Measurements from ENCODE around the gene DDX25.
"Not testable (repeated sequence)": the region's sequence is repeated elsewhere in the genome, so short reads cannot be mapped to it uniquely, and the experiment has no call there.

Gene DDX25

DNA sequence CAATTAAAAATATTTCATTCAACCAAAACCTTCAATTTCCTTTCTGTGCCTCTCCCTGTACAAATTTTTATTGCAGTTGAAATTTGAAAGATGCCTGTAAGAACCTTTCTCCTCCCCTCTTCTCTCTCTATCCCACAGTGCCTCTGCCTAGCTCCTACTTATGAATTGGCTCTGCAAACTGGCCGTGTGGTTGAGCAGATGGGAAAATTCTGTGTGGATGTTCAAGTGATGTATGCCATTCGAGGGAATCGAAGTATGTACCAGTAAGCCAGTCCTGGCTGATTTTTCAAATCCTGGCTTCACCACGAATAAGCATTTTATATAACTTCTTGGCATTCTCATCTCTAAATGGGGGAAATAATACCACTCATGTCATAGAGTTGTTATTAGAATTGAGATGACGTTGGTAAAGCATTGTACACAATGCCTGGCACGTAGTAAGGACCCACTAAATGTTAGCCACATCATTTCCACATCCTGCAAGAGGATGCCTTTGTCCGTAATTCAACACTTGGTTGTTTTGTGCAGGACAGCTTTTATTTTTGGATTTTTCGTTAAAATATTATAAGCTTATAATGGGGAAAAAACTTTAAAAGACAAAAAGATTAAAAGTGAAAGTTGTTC, 6.0 kb downstream of the DDX25 start:
- no peak for DNase-seq

GRCh38 chr11:125914601-125915000, 10.3 kb downstream of the DDX25 start:
- DNase-seq, result not testable (repeated sequence)

GRCh38 chr11:125916683-125917347, 12.5 kb downstream of the DDX25 start:
- no peak for DNase-seq

DNA sequence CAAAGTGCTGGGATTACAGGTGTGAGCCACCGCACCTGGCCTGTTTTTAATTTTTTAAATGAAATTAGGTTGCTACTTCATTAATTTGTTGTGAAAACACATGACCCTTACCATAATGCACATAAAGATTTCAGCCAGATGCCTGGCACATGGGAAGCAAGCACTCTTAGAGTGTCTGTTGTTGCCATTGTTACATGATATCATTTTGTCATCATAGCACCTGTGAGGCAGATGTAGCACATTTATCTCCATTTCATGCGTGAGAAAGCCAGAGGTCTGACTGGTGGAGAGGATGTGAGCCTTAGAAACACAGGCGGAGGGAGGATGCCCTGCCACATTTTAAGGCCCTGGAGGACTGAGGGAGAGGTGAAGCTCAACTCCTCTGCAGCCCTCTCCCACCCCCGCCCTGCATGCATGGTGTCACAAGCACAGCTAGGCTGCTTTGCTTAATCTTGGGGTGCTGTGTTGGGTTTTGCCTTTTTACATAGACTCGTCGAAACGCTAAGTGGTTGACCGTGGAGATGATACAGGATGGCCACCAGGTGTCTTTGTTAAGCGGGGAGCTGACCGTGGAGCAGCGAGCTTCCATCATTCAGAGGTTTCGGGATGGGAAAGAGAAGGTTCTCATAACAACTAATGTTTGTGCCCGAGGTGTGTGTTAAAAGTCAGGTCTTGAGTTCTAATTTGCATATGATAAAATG, 14.0 kb downstream of the DDX25 start:
- DNase-seq, result no peak

DNA sequence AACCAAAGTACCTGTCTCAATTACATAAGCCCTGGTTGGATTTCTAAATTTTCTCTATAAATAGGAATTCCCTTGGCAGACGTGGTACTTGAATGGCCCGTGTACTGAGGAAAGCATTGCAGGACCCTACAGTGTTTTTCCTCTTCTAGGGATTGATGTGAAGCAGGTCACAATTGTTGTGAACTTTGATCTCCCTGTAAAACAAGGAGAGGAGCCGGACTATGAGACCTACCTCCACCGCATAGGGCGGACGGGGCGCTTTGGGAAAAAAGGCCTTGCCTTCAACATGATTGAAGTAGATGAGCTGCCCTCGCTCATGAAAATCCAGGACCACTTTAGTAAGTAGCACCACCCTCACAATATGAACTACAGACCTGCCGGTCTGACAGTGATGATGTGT, 16.7 kb downstream of the DDX25 start:
- no peak for DNase-seq

DNA sequence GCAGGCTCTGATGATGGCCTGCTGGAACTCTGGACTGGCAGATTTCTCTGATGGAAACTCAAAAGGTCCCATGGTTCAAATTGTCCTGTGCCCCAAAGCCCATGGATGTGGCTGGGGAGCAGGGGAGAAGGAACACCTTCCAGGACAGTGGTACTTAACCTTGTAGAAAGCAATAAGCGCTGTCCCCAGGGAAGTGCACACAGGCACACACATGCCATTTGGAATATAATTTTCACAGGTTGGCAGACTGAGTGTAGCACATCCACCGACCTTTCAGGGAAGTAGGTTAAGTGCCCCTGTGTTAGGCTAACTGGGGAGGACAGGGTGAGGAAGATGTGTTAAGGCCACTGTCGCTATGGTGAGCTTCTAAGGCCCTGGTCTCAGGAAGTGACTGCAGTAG, 17.8 kb downstream of the DDX25 start:
- DNase-seq, result no peak

GRCh38 chr11:125923012-125923579, 18.8 kb downstream of the DDX25 start:
- DNase-seq, result peak; percentile 84

GRCh38 chr11:125923633-125924032, 19.3 kb downstream of the DDX25 start:
- no peak for DNase-seq

DNA sequence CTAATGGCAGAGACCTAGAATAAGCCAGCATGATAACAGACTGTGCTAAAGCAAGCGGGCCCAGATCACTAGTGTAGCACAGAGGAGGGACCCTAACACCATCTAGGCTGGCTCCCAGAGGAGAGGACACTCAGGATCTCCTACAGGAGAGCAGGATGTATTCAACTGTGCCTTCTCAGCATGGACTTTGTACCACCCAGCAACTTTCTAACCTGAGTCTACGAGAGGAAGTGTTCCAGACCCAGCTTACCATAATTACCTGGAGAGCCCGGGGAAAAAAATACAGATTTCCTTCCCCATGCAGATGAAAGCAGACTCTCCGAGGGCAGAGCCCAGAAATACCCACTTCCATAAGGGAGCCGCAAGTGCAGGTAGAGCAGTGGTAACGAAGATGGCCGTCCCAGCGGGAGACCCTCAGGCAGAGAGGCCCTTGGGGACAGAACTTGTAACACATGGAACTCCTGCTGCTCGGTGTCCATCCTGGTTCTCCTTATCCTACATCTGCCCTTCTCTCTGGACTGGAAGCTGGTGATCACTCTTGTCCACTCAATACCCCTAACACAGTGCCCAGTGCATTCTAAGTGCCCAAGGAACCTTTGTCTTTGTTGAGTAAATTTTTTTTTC, 20.2 kb downstream of the DDX25 start:
- no peak for DNase-seq

DNA sequence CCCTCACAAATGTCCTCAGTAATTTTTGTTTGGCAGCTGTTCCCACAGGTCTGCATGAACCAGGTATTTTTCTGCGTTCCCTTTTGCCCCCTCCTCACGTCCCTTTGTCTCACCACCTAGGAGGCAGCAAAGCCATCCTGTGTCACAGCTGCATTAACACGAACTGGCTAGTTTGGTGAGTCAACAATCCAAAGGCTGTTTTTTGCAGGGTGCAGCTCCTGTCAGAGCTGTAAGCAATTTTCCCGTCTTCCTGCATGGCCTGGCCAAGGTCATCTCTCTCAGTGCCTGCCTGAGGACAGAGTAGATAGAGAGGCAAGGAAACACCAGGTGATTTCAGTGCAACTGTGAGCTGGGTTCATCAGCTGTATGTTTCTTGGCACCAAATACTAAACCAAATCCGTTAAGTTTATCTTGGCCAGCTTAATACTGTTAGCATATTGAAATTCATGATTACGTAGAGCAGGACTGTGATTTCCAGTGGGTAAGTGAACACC, 21.0 kb downstream of the DDX25 start:
- DNase-seq, result no peak

DNA sequence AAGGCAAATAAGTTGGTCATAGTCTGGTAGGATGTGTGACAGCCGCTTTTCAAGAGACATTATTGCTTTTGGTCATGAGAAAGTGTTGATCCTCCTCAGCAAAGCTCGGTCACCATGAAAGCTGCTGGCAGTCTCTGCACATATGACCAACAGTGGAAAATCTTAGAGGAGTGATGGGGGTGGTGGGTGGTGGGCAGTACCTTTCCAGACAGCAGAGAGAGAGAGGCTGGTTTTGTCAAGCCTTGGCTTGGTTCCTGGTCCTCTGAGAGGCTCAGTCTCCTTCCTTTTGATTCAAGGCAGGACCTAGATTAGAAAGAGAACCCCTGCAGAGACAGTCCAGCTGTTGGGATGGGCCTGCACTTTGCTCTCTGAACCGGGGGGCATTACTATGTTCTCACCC, 21.5 kb downstream of the DDX25 start:
- DNase-seq, result no peak

- no peak for DNase-seq
Observed at GRCh38 chr11:125926682-125927081, 22.4 kb downstream of the DDX25 start.

- no peak for DNase-seq
Observed at GRCh38 chr11:125929445-125930075, 25.3 kb downstream of the DDX25 start.

DNA sequence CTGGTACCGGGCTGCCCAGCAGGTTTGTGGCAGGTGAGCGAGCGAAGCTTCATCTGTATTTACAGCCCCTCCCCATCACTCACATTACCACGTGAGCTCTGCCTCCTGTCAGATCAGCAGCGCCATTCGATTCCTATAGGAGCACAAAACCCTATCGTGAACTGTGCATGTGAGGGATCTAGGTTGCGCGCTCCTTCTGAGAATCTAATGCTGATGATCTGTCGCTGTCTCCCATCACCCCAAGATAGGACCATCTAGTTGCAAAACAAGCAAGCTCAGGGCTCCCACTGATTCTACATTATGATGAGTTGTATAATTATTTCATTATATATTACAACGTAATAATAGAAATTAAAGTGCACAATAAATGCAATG, 25.8 kb downstream of the DDX25 start:
- DNase-seq, result no peak

GRCh38 chr11:125931116-125931515, 26.8 kb downstream of the DDX25 start:
- no peak for DNase-seq

- no peak for DNase-seq
Observed at GRCh38 chr11:125931668-125932067, 27.4 kb downstream of the DDX25 start.

DNA sequence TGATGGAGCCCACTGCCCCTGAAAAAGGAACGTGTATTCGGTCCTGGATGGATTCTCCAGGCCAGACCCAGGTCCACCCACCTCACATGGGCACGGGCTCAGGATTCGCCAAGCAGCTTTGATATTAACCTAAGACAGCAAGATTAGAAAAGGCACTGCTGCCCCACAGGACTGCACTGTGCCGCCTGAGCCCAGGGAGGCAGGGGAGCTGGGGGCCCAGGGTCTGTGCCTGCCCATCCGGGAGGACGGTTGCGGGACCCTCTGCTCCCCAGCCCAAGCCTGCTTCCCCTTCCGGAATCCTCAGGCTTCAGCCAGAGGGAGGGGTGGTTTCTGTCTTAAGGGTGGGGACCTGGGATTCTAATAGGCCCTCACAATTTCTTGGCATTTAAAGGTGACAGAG, 28.0 kb downstream of the DDX25 start:
- DNase-seq, result no peak

GRCh38 chr11:125933030-125933813, 28.9 kb downstream of the DDX25 start:
- DNase-seq, result no peak

DNA sequence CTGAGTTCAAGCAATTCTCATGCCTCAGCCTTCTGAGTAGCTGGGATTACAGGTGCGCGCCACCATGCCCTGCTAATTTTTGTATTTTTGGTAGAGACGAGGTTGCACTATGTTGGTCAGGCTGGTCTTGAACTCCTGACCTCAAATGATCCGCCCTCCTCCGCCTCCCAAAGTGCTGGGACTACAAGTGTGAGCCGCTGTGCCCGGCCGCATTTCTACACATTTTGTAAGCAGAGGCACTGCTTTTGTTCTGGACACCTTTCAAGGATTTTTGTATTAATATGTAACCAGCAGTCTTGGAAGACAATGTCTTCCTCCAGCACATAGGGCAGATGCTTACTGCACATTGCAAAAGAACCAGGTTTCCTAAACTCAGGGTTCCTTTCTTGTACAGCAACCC, 30.2 kb downstream of the DDX25 start:
- DNase-seq, result no peak

DNA sequence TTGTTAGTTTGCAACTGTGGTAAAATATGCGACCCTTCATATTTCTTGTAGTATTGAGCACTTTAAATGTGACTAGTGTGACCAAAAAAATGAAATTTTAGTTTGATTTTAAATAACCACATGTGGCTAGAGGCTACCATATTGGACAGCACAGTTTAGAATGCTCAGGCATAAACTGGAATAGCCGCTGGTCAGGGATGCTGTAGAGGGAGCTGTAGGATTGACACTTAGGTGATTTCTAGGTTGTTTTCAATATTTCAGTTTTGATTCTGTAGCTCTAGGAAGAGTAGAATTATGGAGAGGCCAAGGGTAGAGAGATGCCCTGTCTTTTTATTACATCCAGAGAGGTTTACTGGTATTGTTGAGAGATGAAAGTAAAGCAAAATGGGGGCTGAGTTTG, 30.7 kb downstream of the DDX25 start:
- no peak for DNase-seq

GRCh38 chr11:125935618-125936199, 31.4 kb downstream of the DDX25 start:
- no peak for DNase-seq

DNA sequence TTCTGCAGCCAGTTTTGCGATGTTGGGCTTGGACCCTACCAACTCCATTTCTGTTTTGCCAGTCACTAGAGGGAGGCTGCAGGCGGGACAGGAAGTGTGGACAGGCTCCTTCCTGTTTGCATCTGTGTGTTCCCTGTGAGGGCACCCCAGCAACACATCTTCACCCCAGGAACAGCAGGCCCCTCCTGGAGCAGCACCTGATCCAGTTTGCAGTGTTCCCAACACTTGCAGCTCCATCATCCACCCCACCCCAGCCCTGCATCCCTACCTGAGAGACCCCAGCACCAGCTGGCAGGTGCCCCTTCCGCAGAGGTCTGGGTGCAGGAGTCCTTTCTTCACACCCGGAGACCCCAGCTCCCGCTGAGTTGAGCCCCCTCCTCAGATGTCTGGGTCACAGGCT, 34.1 kb downstream of the DDX25 start:
- no peak for DNase-seq
